Activated B cell treated with CpG ODN at 0.5 μM for 24 hours (primary cell): ENCODE data around the gene NAT14. TPM values are rescaled to one million over a fixed set of nuclear protein-coding genes. Genes with fewer than 3 reads are reported as not detected.

Experiments used
- ATAC-seq: fragments of 200-7000 bp; cut with Tn5 transposase; one replicate; pipeline ENCODE4 v1.10.0; 2021; ENCODE audit warnings: low read depth, mild to moderate bottlenecking, moderate library complexity
- CTCF ChIA-PET: fragments of 350-600 bp; sonication (Branson Sonifier 250); formaldehyde crosslinking; loops from one replicate; lab custom pipeline; 2021; ENCODE audit warnings: antibody characterized with exemption; lab: Charles Lee
- POLR2A ChIA-PET: fragments of 350-600 bp; sonication (Branson Sonifier 250); formaldehyde crosslinking; loops from one replicate; lab custom pipeline; 2021; ENCODE audit warnings: antibody characterized with exemption; lab: Charles Lee
- DNase-seq: peaks from one replicate; pipeline ENCODE4 v3.0.0; 2022
- H3K27ac Mint-ChIP-seq: one replicate; pipeline ENCODE4 v1.8.0; 2020; ENCODE audit warnings: mixed read lengths
- H3K27me3 Mint-ChIP-seq: one replicate; pipeline ENCODE4 v1.8.0; 2021; ENCODE audit warnings: mixed read lengths
- H3K36me3 Mint-ChIP-seq: one replicate; pipeline ENCODE4 v1.8.0; 2021; ENCODE audit warnings: low read depth, mixed read lengths
- H3K4me1 Mint-ChIP-seq: one replicate; pipeline ENCODE4 v1.8.0; 2021; ENCODE audit warnings: mixed read lengths
- H3K4me3 Mint-ChIP-seq: one replicate; pipeline ENCODE4 v1.8.0; 2020; ENCODE audit warnings: mild to moderate bottlenecking, mixed read lengths
- H3K9me3 Mint-ChIP-seq: one replicate; pipeline ENCODE4 v1.8.0; 2020; ENCODE audit warnings: mixed read lengths
- intact Hi-C: fragments of 100-400 bp; cut with micrococcal nuclease; formaldehyde crosslinking; loops from one replicate; pipeline ENCODE4 v1.15.1; 2024
- total RNA-seq: library from RNA; stranded (reverse); gene quantifications from 2 replicates; pipeline ENCODE4 v1.2.3, GENCODE V29; 2022
- TF ChIP-seq, protein P1 (sequence below): fragments of 200-600 bp; IDR thresholded peaks from one replicate; pipeline ENCODE4 v1.8.0; 2022; ENCODE audit warnings: antibody characterized with exemption, mild to moderate bottlenecking

The NAT14 gene
- total RNA-seq, 1 donor from 2014 or later, result 13.8 TPM

DNA sequence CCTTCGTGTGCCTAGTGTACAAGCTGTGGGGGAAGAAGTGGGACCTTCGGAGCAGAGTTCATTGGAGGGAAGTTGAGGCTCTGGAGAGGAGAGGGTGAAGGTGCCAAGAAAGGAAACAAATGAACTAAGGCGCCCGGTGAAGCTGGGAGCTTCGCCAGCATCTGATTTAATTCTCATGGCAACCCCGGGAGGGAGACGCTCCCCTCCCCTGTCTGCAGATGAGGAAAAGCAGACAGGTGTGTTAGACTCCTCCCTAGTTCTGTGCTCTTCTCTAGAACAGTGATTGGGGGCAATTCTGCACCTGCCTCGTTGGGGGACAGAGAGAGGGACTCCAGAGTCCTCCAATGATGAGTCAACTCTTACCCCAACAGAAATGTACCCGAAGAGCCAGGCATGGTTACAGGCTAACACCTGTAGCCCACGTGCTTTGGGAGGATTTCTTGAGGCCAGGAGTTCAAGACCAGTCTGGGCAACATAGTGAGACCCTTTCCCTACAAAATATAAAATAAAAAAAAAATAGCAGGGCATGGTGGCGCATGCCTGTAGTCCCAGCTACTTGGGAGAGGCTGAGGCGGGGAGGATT, 7.5 kb downstream of the NAT14 start:
- no peaks in the 10 kb centered on the region for H3K4me1 Mint-ChIP-seq
- intact Hi-C loops, result no loop called here
- ATAC-seq, result no peak
- no peaks in the 10 kb centered on the region for H3K9me3 Mint-ChIP-seq
- TF ChIP-seq, protein P1, sequence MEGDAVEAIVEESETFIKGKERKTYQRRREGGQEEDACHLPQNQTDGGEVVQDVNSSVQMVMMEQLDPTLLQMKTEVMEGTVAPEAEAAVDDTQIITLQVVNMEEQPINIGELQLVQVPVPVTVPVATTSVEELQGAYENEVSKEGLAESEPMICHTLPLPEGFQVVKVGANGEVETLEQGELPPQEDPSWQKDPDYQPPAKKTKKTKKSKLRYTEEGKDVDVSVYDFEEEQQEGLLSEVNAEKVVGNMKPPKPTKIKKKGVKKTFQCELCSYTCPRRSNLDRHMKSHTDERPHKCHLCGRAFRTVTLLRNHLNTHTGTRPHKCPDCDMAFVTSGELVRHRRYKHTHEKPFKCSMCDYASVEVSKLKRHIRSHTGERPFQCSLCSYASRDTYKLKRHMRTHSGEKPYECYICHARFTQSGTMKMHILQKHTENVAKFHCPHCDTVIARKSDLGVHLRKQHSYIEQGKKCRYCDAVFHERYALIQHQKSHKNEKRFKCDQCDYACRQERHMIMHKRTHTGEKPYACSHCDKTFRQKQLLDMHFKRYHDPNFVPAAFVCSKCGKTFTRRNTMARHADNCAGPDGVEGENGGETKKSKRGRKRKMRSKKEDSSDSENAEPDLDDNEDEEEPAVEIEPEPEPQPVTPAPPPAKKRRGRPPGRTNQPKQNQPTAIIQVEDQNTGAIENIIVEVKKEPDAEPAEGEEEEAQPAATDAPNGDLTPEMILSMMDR, result no peak
- peaks cover 9% of the 10 kb centered on the region for H3K27me3 Mint-ChIP-seq
- CTCF ChIA-PET, result interaction anchor here (1.2 to 1.5 kb wide), 3 partner anchors 11 to 139 kb away, joined by 3 to 6 read pairs (median 3); no protein-coding TSS in a partner anchor
- no peaks in the 10 kb centered on the region for H3K36me3 Mint-ChIP-seq
- no peak overlapping the region for H3K4me3 Mint-ChIP-seq
- no peak overlapping the region for H3K27ac Mint-ChIP-seq
- POLR2A ChIA-PET, result no interaction called here
- no peak for DNase-seq

DNA sequence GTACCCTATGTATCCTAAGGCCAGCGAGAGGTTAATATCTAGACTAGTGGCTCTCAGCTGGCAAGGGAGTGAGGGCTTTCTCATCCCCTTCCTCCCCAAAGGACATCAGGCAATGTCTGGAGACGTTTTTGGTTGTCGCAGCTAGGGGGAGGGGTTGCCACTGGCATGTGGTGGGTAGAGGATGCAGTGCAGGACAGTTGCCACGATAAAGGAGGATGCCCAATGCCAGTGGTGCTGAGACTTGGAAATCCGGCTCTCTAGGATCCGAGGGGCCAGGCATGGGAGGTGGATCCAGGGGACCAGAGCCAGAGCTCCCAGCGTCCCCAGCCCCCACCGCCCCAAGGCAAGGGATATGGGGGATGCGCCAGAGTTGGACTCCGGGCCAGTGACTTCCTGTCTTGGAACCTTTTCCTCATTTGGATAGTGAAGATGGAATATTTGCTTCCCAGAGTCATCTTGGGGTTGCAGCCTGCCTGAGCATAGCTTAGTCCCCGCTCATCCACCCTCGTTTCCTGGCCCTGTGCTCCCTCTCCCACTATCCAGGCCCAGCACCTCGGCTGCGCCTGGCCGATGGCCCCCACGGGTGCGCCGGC, 8.2 kb downstream of the NAT14 start:
- CTCF ChIA-PET, result no interaction called here
- H3K36me3 Mint-ChIP-seq, result no peaks in the 10 kb centered on the region
- intact Hi-C loops, result no loop called here
- DNase-seq, result no peak
- H3K27me3 Mint-ChIP-seq, result peaks cover 9% of the 10 kb centered on the region
- no peak for ATAC-seq
- no peaks in the 10 kb centered on the region for H3K9me3 Mint-ChIP-seq
- POLR2A ChIA-PET, result no interaction called here
- H3K4me1 Mint-ChIP-seq, result no peaks in the 10 kb centered on the region
- H3K27ac Mint-ChIP-seq, result no peak overlapping the region
- TF ChIP-seq, protein P1, result no peak
- no peak overlapping the region for H3K4me3 Mint-ChIP-seq

DNA sequence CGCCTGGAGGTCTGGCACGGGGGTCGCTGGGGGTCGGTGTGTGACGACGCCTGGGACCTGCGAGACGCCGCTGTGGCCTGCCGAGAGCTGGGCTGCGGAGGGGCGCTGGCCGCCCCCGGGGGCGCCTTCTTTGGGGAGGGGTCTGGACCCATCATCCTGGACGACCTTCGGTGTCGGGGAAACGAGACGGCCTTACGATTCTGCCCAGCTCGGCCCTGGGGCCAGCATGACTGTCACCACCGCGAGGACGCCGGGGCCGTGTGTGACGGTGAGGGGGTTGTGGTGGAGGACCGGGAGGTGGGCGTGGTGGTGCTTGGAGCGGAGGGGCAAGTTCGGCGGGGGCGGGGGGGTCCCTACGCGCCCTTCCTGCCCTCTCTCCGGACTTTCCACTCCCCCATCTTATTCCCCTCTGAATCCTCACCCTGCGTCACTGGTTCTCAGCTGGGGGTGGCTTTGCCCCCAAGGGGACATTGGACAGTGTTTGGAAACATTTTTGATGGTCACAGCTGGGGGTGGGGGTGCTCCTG, 8.7 kb downstream of the NAT14 start:
- ChIA-PET POLR2A (no interaction called here), CTCF (no interaction called here)
- H3K4me3 Mint-ChIP-seq, result no peak overlapping the region
- no peak for DNase-seq
- H3K36me3 Mint-ChIP-seq, result no peaks in the 10 kb centered on the region
- peaks cover 9% of the 10 kb centered on the region for H3K27me3 Mint-ChIP-seq
- no peak for ATAC-seq
- TF ChIP-seq, protein P1, result no peak
- no peaks in the 10 kb centered on the region for H3K9me3 Mint-ChIP-seq
- intact Hi-C loops, result no loop called here
- no peak overlapping the region for H3K27ac Mint-ChIP-seq
- H3K4me1 Mint-ChIP-seq, result no peaks in the 10 kb centered on the region

DNA sequence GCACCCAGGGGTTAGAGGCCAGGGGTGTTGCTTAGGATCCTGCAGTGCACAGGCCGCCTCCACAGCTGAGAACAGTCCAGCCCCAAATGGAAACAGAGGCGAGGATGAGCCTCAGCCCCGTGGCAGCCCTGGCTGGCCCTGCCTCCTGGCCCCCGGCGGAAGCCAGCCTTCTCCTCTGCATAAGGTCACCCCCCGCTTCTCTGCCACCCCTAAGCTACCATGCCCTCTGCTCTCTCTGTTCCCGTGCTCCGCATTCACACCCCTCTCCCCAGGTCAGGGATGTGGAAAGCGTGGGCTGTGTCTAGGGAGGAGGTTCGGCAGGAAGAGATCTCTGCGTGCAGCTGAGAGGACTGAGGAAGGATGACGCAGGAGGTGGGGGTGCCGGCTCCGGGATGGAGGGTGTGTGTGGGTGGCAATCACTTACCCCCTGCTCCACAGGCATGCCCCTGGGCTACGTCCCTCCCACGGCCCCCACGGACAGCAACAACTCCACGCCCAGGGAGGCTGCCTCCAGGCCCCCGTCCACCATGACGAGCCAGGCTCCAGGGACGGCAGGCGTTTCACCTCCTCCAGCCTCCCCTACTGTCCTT, 9.3 kb downstream of the NAT14 start:
- peaks cover 9% of the 10 kb centered on the region for H3K27me3 Mint-ChIP-seq
- H3K9me3 Mint-ChIP-seq, result no peaks in the 10 kb centered on the region
- no peak overlapping the region for H3K27ac Mint-ChIP-seq
- no peaks in the 10 kb centered on the region for H3K4me1 Mint-ChIP-seq
- H3K36me3 Mint-ChIP-seq, result no peaks in the 10 kb centered on the region
- ChIA-PET CTCF (interaction anchor here (0.7 kb wide), 1 partner anchor 12 kb away, joined by 3 read pairs; no protein-coding TSS in a partner anchor), POLR2A (no interaction called here)
- ATAC-seq (no peak), DNase-seq (no peak)
- H3K4me3 Mint-ChIP-seq, result no peak overlapping the region
- TF ChIP-seq, protein P1, result no peak
- intact Hi-C loops, result no loop called here
